Activated CD8-positive, alpha-beta memory T cell treated with anti-CD3 and anti-CD28 coated beads, Interleukin-2, amount 50 U/mL, for 1 hour (primary cell): ENCODE results near the gene KAT6B.
"Not testable (repeated sequence)": the region's sequence is repeated elsewhere in the genome, so short reads cannot be mapped to it uniquely, and the experiment has no call there.

Experiments used
- DNase-seq: peaks from one replicate; pipeline ENCODE4 v3.0.0-alpha.2; 2020; ENCODE audit errors: extremely low read depth

KAT6B gene

GRCh38 chr10:74890460-74890859, 64.1 kb downstream of the KAT6B start:
- DNase-seq = no peak

DNA sequence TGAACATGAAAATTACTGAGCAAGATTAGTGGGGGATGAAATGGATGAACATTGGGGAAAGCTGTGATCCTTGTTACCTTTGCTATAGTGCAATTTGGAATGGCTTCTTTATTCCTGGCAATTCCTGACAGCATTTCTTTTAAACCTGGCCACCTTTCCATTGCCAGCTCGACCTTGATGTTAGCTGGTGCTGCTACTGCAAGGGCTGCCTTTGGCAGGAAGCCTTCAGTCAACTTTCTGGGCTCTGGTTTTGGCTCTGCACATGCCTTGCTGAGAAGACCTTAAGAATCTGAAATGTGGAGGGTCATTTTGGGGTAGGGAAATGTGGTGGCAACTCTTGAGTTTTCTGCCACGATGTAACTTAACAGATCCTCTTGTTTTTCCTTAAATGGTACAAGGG, 64.7 kb downstream of the KAT6B start:
- no peak for DNase-seq

DNA sequence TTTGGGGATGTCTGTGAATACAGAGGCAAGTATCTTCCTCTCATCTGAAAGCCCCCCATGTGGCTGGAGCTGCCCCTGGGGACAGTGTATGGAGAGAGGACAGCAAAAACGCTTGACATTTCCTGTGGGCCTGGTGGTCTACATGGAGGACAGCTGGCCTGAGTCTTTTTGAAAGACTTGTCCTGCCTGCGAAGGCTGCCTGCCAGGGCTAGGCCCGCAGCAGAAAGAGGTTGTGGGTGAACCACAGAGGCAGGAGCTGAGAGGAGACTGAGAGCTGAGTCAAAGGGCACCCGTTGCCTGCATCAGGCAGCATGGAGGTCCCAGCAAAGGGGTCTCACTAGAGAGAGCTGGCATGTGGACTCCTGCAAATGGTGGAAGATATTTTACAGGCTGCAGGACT, 66.4 kb downstream of the KAT6B start:
- DNase-seq = no peak

GRCh38 chr10:74893329-74893728, 66.9 kb downstream of the KAT6B start:
- not testable (repeated sequence) for DNase-seq

DNA sequence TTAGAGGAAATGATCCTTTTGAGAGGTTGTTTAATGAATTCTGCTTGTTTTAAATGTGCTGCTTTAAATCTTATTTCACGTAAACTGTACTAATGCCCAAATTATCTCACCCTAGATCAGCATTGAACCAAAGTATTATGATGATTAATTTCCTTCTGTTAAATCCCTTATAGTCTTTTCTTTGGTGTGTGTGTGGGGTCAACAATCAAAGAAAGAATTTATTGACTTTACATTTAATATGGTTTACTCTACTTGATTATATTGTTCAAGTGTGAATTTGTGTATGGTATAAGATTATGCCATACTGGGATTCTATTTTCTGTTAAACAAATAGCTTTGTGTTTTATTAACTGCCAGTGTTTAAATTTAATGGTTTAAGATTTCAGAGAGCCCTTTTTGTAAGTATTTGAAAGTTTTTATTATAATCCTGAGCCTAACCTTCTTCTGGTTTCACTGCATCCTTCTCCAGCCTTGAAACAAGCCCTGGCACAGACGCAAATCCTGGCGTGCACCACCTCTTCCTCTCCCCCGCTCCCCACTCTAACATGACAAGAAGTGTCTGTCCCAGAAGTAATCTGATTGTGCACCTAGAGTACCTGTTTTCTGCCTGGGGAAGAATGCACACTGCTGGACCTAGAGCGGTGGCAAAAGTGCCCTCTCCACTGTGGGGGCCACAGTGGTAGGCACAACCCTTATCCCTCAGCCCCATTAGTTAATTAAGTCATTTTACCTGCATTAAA, 70.6 kb downstream of the KAT6B start:
- no peak for DNase-seq

DNA sequence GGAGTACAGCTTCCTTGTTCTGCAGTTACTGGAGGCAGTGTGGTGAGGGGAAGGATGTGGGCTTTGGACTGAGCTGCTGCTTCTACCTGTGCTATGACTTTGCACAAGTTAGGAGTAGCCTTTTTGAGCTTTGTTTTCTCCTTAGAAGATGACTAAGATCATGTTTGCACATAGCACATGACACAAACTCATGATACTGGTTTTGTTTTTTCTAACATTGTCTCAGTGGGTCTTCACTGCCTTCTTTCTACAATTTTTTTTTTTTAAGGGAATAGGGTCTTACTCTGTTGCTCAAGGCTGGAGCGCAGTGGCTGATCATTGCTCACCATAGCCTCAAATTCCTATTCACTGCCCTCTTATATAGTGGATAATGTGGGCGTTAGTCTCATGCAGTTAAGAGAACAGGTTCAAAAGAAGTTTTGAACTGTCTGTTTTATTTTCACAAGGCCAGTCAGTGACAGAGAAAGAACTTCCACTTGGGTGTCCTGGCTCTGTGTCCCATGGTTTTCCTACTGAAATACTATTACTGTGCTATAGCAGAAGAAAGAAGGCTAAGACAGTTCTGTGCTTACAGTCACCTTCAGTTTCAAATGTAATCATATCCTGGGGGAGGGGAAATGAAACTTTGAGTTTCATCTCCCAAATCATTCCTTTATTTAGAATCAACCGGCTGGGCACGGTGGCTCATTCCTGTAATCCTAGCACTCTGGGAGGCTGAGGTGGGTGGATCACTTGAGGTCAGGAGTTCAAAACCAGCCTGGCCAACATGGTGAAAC, 72.0 kb downstream of the KAT6B start:
- no peak for DNase-seq

- no peak for DNase-seq
Measured at GRCh38 chr10:74900297-74900696, 73.9 kb downstream of the KAT6B start.

GRCh38 chr10:74901301-74901700, 74.9 kb downstream of the KAT6B start:
- no peak for DNase-seq

- DNase-seq = no peak
Measured at GRCh38 chr10:74901867-74902450, 75.6 kb downstream of the KAT6B start.

- DNase-seq = no peak
Measured at GRCh38 chr10:74903491-74903890, 77.1 kb downstream of the KAT6B start.

GRCh38 chr10:74906611-74907198, 80.3 kb downstream of the KAT6B start:
- no peak for DNase-seq

DNA sequence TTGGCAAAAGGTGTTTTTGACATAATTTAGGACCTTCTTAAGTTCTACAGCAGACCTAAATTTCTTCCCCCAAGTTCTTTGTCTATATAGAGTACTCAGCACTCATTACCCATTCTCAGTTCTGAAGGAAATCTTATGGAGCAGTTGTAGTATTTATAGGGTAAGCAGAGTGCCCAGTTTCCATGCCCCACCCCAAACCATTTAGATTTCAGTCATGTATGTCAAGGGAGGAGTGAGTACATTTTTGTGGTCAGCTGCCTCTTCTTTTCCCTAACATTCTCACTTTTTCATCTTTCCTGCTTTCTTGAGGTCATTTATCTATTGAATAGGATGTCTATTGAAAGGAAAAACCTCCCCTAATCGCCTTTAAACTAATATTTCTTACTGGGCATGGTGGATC, 83.3 kb downstream of the KAT6B start:
- DNase-seq = no peak

GRCh38 chr10:74910241-74910975, 84.0 kb downstream of the KAT6B start:
- no peak for DNase-seq

DNA sequence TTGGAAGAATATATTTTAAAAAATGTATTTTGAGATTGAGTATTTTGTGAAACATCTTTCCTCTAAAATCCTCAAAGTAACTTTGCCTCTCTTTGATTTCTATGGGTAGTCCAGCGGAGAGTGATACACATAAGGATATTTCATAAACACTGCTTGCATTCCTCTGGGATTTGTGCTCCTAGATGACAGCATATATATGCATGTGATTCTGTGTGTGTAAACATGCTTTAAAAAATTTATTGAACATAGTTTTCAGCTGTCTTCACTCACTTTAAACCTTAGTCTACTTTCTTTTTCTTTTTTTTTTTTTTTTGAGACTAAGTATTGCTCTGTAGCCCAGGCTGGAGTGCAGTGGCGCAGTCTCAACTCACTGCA, 84.6 kb downstream of the KAT6B start:
- no peak for DNase-seq

GRCh38 chr10:74912182-74912581, 85.8 kb downstream of the KAT6B start:
- no peak for DNase-seq

DNA sequence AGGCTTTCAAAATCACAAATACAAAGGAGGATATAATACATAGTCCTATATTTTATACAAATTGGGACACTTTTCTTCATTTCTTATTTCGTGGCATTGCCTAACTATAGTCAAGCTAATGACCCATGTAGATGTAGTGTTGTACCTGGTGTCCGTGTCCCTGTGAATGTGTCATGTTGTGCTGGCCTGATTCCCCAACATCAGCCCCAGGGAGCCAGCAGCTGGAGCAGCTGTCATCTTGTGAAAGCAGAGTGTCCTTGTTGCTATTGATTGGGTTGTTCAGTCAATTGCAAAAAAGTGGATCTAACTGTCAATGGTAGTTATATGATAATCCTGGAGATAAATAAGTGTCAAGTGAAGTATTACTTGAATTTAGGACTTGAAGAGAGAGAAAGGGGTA, 86.3 kb downstream of the KAT6B start:
- DNase-seq = no peak

DNA sequence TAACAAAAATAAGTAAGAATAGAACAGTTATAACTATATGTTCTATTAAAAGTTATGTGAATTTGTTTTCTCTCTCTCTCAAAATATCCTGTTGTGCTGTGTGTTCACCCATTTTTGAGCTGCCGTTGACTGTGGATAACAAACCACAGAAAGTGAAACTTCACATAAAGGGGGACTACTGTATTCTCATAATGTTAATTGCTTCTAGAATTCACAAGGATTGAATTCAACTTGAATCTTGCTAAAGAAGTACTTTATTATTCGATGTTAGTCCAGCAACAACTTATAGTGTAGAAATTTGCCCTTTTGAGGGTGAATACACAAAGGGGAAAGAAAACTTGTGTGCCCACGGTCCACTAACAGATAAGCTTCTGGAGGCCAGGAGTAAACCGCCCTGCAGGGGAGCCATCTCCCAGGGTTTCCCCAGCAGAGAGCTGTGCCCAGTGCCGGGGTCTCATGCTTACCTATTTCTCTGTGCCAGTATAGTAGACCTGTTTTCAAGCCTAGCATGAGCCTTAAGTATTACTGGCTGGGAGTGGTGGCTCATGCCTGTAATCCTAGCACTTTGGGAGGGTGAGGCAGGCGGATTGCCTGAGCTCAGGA, 87.1 kb downstream of the KAT6B start:
- no peak for DNase-seq

DNA sequence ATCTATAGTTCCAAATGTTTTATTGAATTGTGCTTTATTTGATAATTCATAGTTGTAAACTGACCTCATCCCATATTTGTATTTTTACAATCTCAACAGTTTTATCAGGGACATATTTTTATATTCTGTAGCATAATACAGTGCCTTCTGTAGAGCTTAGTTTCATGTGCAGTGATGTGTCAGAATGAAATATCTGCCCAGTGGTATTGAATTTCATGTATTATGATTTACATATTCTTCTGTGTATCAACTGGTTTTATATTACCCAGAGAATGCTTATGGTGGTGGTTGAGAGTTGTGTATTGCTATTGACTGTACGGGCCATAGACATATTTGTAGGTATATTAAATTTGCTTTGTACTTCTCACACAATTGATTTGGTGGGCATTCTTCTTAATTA, 89.9 kb downstream of the KAT6B start:
- no peak for DNase-seq

GRCh38 chr10:74917481-74918077, 91.2 kb downstream of the KAT6B start:
- no peak for DNase-seq

DNA sequence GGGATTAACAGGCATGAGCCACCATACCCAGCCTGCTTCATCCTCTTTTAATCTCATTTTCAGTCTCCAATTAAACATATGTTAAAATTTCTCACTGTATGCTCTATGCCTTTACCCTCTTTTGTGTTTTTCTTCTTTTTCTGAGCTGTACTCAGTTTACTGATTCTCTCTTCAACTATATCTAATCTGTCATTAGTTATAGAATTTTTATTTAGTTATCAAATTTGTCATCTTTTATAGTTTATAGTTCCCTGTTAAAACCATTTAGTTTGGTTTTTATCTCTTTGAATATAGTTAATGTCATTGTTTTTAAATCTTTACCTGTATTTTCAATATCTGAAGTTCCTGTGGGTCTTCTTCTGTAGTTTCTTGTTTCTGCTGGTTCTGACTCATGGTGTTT, 93.3 kb downstream of the KAT6B start:
- no peak for DNase-seq

DNA sequence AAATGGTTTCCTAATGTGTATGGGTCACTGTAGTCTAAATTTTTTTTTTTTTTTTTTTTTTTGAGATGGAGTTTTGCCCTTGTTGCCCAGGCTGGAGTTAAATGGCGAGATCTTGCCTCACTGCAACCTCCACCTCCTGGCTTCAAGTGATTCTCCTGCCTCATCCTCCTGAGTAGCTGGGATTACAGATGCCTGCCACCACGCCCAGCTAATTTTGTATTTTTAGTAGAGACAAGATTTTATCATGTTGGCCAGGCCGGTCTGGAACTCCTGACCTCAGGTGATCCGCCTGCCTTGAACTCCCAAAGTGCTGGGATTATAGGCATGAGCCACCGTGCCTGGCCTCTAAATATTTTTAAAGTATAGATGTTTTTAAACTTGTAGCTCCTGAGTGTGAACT, 94.7 kb downstream of the KAT6B start:
- DNase-seq = not testable (repeated sequence)
